IPS DF 6.9 (cell line): ENCODE data around the gene FBLN1.
"Not testable (repeated sequence)": the region's sequence is repeated elsewhere in the genome, so short reads cannot be mapped to it uniquely, and the experiment has no call there.

ENCODE experiments used
- DNase-seq: peaks from one replicate; pipeline ENCODE4 v3.0.0-alpha.2; 2013; ENCODE audit warnings: low read depth, low spot score
- H3K27ac ChIP-seq: one replicate; pipeline ENCODE4 v1.5.1; 2013; ENCODE audit warnings: low read length, control low read depth
- H3K27me3 ChIP-seq: 2 replicates; pipeline ENCODE4 v1.6.1; 2013; ENCODE audit warnings: mild to moderate bottlenecking, low read length; ENCODE audit not compliant: control insufficient read depth, insufficient read depth
- H3K36me3 ChIP-seq: 2 replicates; pipeline ENCODE4 v1.6.1; 2013; ENCODE audit warnings: low read length; ENCODE audit not compliant: control insufficient read depth, insufficient read depth
- H3K4me1 ChIP-seq: 2 replicates; pipeline ENCODE4 v1.6.1; 2013; ENCODE audit warnings: low read length; ENCODE audit not compliant: control insufficient read depth, insufficient read depth
- H3K4me3 ChIP-seq: 2 replicates; pipeline ENCODE4 v1.5.1; 2013; ENCODE audit warnings: mild to moderate bottlenecking, low read length
- H3K9me3 ChIP-seq: 2 replicates; pipeline ENCODE4 v1.6.1; 2013; ENCODE audit warnings: low read length, inconsistent platforms; ENCODE audit not compliant: control insufficient read depth, insufficient read depth
- WGBS: extraction: QIAGEN DNeasy Blood & Tissue Kit; methylation state at CpG from one replicate; pipeline ENCODE4 v1.1.7; 2013; ENCODE audit warnings: mixed read lengths, missing lambda C conversion rate; ENCODE audit not compliant: insufficient read length, insufficient coverage; 5-methylcytosine and 5-hydroxymethylcytosine counted together

Gene FBLN1

GRCh38 chr22:45535290-45535689, 32.6 kb downstream of the FBLN1 start:
- Histone ChIP-seq H3K27me3 (no peaks in the 10 kb centered on the region; the same call in 1 of the 2 replicates), H3K36me3 (peaks cover 29% of the 10 kb centered on the region), H3K4me1 (0 out of 2 replicates have a peak, but pooled peaks cover 1% of the 10 kb centered on the region), H3K27ac (no peak overlapping the region), H3K4me3 (no peak overlapping the region), H3K9me3 (no peaks in the 10 kb centered on the region)
- no CpG with 5 or more reads among the region's 7 CpGs for WGBS
- no peak for DNase-seq

GRCh38 chr22:45535835-45536234, 33.2 kb downstream of the FBLN1 start:
- H3K27me3 ChIP-seq, H3K4me3 ChIP-seq, H3K27ac ChIP-seq, DNase-seq, H3K4me1 ChIP-seq, H3K9me3 ChIP-seq: not testable (repeated sequence)
- WGBS: no CpG with 5 or more reads among the region's 6 CpGs
- H3K36me3 ChIP-seq: peaks cover 32% of the 10 kb centered on the region

- Histone ChIP-seq H3K27me3 (no peaks in the 10 kb centered on the region), H3K9me3 (no peaks in the 10 kb centered on the region), H3K27ac (no peak overlapping the region), H3K36me3 (peaks cover 42% of the 10 kb centered on the region), H3K4me1 (0 out of 2 replicates have a peak, but pooled peaks cover 1% of the 10 kb centered on the region), H3K4me3 (no peak overlapping the region)
- WGBS: no CpG with 5 or more reads among the region's 15 CpGs
- no peak for DNase-seq
Measured at GRCh38 chr22:45537734-45538181, 35.1 kb downstream of the FBLN1 start.

- no peak for DNase-seq
- H3K4me3 ChIP-seq: no peak overlapping the region
- H3K27ac ChIP-seq: no peak overlapping the region
- no CpG with 5 or more reads among the region's 4 CpGs for WGBS
- H3K9me3 ChIP-seq: no peaks in the 10 kb centered on the region
- peaks cover 40% of the 10 kb centered on the region for H3K36me3 ChIP-seq
- 0 out of 2 replicates have a peak, but pooled peaks cover 1% of the 10 kb centered on the region for H3K4me1 ChIP-seq
- no peaks in the 10 kb centered on the region for H3K27me3 ChIP-seq
Measured at GRCh38 chr22:45538281-45538680, 35.6 kb downstream of the FBLN1 start.

- H3K27ac ChIP-seq: no peak overlapping the region
- no peaks in the 10 kb centered on the region for H3K9me3 ChIP-seq
- H3K36me3 ChIP-seq: peaks cover 42% of the 10 kb centered on the region
- DNase-seq: no peak
- no peaks in the 10 kb centered on the region for H3K27me3 ChIP-seq
- 0 out of 2 replicates have a peak, but pooled peaks cover 1% of the 10 kb centered on the region for H3K4me1 ChIP-seq
- H3K4me3 ChIP-seq: no peak overlapping the region
- WGBS: no CpG with 5 or more reads among the region's 8 CpGs
Measured at GRCh38 chr22:45540122-45540521, 37.4 kb downstream of the FBLN1 start.

- Histone ChIP-seq H3K4me1 (0 out of 2 replicates have a peak, but pooled peaks cover 1% of the 10 kb centered on the region), H3K27ac (no peak overlapping the region), H3K9me3 (no peaks in the 10 kb centered on the region), H3K27me3 (no peaks in the 10 kb centered on the region), H3K4me3 (no peak overlapping the region), H3K36me3 (peaks cover 40% of the 10 kb centered on the region)
- no CpG with 5 or more reads among the region's 7 CpGs for WGBS
- no peak for DNase-seq
Measured at GRCh38 chr22:45541382-45541979, 38.8 kb downstream of the FBLN1 start.

GRCh38 chr22:45542001-45542520, 39.4 kb downstream of the FBLN1 start:
- peaks cover 40% of the 10 kb centered on the region for H3K36me3 ChIP-seq
- no peak overlapping the region for H3K4me3 ChIP-seq
- no CpG with 5 or more reads among the region's 19 CpGs for WGBS

GRCh38 chr22:45542736-45543135, 40.1 kb downstream of the FBLN1 start:
- H3K4me3 ChIP-seq, H3K9me3 ChIP-seq, H3K27me3 ChIP-seq, H3K4me1 ChIP-seq, H3K27ac ChIP-seq, DNase-seq: not testable (repeated sequence)
- WGBS: no CpG with 5 or more reads among the region's 13 CpGs
- H3K36me3 ChIP-seq: peaks cover 42% of the 10 kb centered on the region

More at GRCh38 chr22:45542001-45542520, 39.4 kb downstream of the FBLN1 start:
- Histone ChIP-seq H3K27me3 (no peaks in the 10 kb centered on the region), H3K27ac (no peak overlapping the region), H3K4me1 (0 out of 2 replicates have a peak, but pooled peaks cover 1% of the 10 kb centered on the region), H3K9me3 (no peaks in the 10 kb centered on the region)
- no peak for DNase-seq

GRCh38 chr22:45543243-45543642, 40.6 kb downstream of the FBLN1 start:
- H3K36me3 ChIP-seq: peaks cover 46% of the 10 kb centered on the region
- no peaks in the 10 kb centered on the region for H3K27me3 ChIP-seq
- no peak overlapping the region for H3K4me3 ChIP-seq
- H3K4me1 ChIP-seq: 0 out of 2 replicates have a peak, but pooled peaks cover 1% of the 10 kb centered on the region
- no peaks in the 10 kb centered on the region for H3K9me3 ChIP-seq
- H3K27ac ChIP-seq: no peak overlapping the region
- no CpG with 5 or more reads among the region's 13 CpGs for WGBS
- DNase-seq: no peak

GRCh38 chr22:45544588-45545170, 42.0 kb downstream of the FBLN1 start:
- no CpG with 5 or more reads among the region's 12 CpGs for WGBS
- no peak for DNase-seq
- Histone ChIP-seq H3K27me3 (no peaks in the 10 kb centered on the region), H3K9me3 (no peaks in the 10 kb centered on the region), H3K4me3 (no peak overlapping the region), H3K4me1 (no peaks in the 10 kb centered on the region), H3K27ac (no peak overlapping the region), H3K36me3 (peaks cover 56% of the 10 kb centered on the region)
